HL-60 (cell line): ENCODE results near the gene GNRH2.

Source experiments
- DNase-seq, 2 experiments: peaks; one replicate each; pipeline ENCODE4 v3.0.0-alpha.2; 2010 to 2020; ENCODE audit warnings: low read depth in 1 of 2, low spot score in 1 of 2
- H3K27ac ChIP-seq: fragments of 250-450 bp; sonication (Bioruptor Pico); replicated peaks from 2 replicates; pipeline ENCODE4 v1.5.1; 2020; ENCODE audit warnings: mild to moderate bottlenecking, moderate library complexity
- H3K27me3 ChIP-seq: fragments of 250-450 bp; sonication (Bioruptor Pico); 2 replicates; pipeline ENCODE4 v1.5.1; 2021; ENCODE audit warnings: mild to moderate bottlenecking, moderate library complexity; ENCODE audit not compliant: insufficient read depth, poor library complexity, severe bottlenecking
- H3K4me3 ChIP-seq: replicated peaks from 2 replicates; pipeline ENCODE4 v1.5.1; 2011; ENCODE audit warnings: mild to moderate bottlenecking, control low read depth, low read length; ENCODE audit not compliant: insufficient read depth
- CTCF ChIP-seq: IDR thresholded peaks from one replicate; pipeline ENCODE4 v1.5.1; 2011; ENCODE audit warnings: low read length, control low read depth, inconsistent platforms; ENCODE audit not compliant: insufficient read depth
- GABPA ChIP-seq: IDR thresholded peaks from 2 replicates; pipeline ENCODE4 v1.6.1; 2012; ENCODE audit warnings: low read depth
- POLR2AphosphoS5 ChIP-seq: IDR thresholded peaks from 2 replicates; pipeline ENCODE4 v1.6.1; 2012; ENCODE audit warnings: low read depth
- REST ChIP-seq: IDR thresholded peaks from 2 replicates; pipeline ENCODE4 v1.6.1; 2012; ENCODE audit warnings: low read depth; ENCODE audit not compliant: insufficient replicate concordance
- SPI1 ChIP-seq: IDR thresholded peaks from 2 replicates; pipeline ENCODE4 v1.6.1; 2012; ENCODE audit warnings: low read depth, mild to moderate bottlenecking, borderline replicate concordance

GNRH2 gene

GRCh38 chr20:3042625-3043024 is 797 bp upstream of the GNRH2 start:
- no peak for TF ChIP-seq SPI1
- no peaks in the 10 kb centered on the region for H3K27me3 ChIP-seq
- H3K4me3 ChIP-seq, result no peak overlapping the region
- no peak for DNase-seq
- no peak overlapping the region for H3K27ac ChIP-seq

GRCh38 chr20:3044336-3044965 is 1.0 kb downstream of the GNRH2 start:
- Histone ChIP-seq H3K27ac (no peak overlapping the region), H3K4me3 (no peak overlapping the region)
- TF ChIP-seq REST, result no peak
- TF ChIP-seq SPI1, result no peak
- no peak for TF ChIP-seq GABPA
- TF ChIP-seq CTCF, result no peak
- TF ChIP-seq POLR2AphosphoS5, result no peak

GRCh38 chr20:3045042-3045815 is 1.8 kb downstream of the GNRH2 start:
- peak overlapping the region; percentile 79 for H3K4me3 ChIP-seq
- H3K27me3 ChIP-seq, result no peaks in the 10 kb centered on the region
- TF ChIP-seq CTCF (no peak), REST (peak; percentile 17)
- peak overlapping the region; percentile 95 for H3K27ac ChIP-seq
- DNase-seq, result peak in 1 of 2 experiments; percentile 91

More at GRCh38 chr20:3044336-3044965, 1.0 kb downstream of the GNRH2 start:
- no peak for DNase-seq
- no peaks in the 10 kb centered on the region for H3K27me3 ChIP-seq

GRCh38 chr20:3045816-3046676 is 2.6 kb downstream of the GNRH2 start, which contains the start of gene MRPS26:
Gene MRPS26, plus strand, starts transcription at chr20:3046052. Its CDS starts 17 bp downstream, at chr20:3046069.
- peak within 1 kb of the TSS; percentile 95 for H3K27ac ChIP-seq
- DNase-seq, result peak; percentile 82 to 89
- H3K27me3 ChIP-seq, result no peaks in the 10 kb centered on the region
- TF ChIP-seq GABPA (peak; percentile 74), POLR2AphosphoS5 (peak; percentile 6; the same call in 1 of the 2 replicates), REST (peak; percentile 6), CTCF (no peak), SPI1 (no peak)
- peak within 1 kb of the TSS; percentile 79 for H3K4me3 ChIP-seq
